HCT116 (cell line): ENCODE data around the gene IL20RB. TPM values are rescaled to one million over a fixed set of nuclear protein-coding genes. Genes with fewer than 3 reads are reported as not detected.

Source experiments
- ATAC-seq: fragments of 200-7000 bp; cut with Tn5 transposase; 2 replicates; pipeline ENCODE4 v1.9.1; 2020; ENCODE audit warnings: mild to moderate bottlenecking, moderate library complexity
- Bru-seq: library from RNA; stranded (reverse); fragments of 400-500 nt; gene quantifications from one replicate; lab custom pipeline; 2021; lab: Mats Ljungman, UMichigan
- BruChase-seq, 2 experiments: library from RNA; stranded (reverse); fragments of 400-500 nt; gene quantifications; one replicate each; lab custom pipeline; 2021; lab: Mats Ljungman, UMichigan
- BruUV-seq: library from RNA; stranded (reverse); fragments of 400-500 nt; replicated peaks from 2 replicates; lab custom pipeline; 2021; lab: Mats Ljungman, UMichigan
- CTCF ChIA-PET: fragments of 300-600 bp; sonication (Branson Sonifier 250); formaldehyde crosslinking; loops from one replicate; lab custom pipeline; 2021; ENCODE audit warnings: antibody characterized with exemption; lab: Charles Lee
- POLR2A ChIA-PET: fragments of 300-600, 350-600 bp; sonication (Branson Sonifier 250); formaldehyde crosslinking; loops from one replicate; lab custom pipeline; 2021; ENCODE audit warnings: antibody characterized with exemption; lab: Charles Lee
- RAD21 ChIA-PET, 2 experiments: fragments of 300-600 bp; sonication (Branson Sonifier 250); formaldehyde crosslinking; loops; one replicate each; lab custom pipeline; 2023; ENCODE audit warnings: low total read pairs in 2 of 2; ENCODE audit not compliant: uncharacterized antibody in 2 of 2, unreplicated experiment in 2 of 2, low non-redundant PET in 1 of 2; lab: Charles Lee
- DNase-seq: peaks from one replicate; pipeline ENCODE4 v3.0.0-alpha.2; 2010; ENCODE audit warnings: low read depth, low spot score
- H2AFZ ChIP-seq: fragments of 200-600 bp; shearing (Covaris generic), sonication (generic); 2 replicates; pipeline ENCODE4 v1.6.1; 2017; ENCODE audit warnings: low read depth, mixed run types, mixed read lengths, antibody characterized with exemption, low read length; ENCODE audit not compliant: poor library complexity, severe bottlenecking
- H3K27ac ChIP-seq: 2 replicates; pipeline ENCODE4 v1.5.1; 2012; ENCODE audit warnings: low read depth, low read length
- H3K27me3 ChIP-seq: fragments of 200-600 bp; sonication (generic); 2 replicates; pipeline ENCODE4 v1.6.1; 2016; ENCODE audit warnings: mixed run types, low read length, mixed read lengths; ENCODE audit not compliant: insufficient read depth
- H3K36me3 ChIP-seq, 2 experiments: fragments of 200-500 bp in 1 of 2; fragments of 200-600 bp in 1 of 2; sonication (Bioruptor generic) in 1 of 2; sonication (generic) in 1 of 2; 2 replicates each; pipeline versions ENCODE4 v1.5.1 to v1.6.1; 2014 to 2016; ENCODE audit warnings: low read length in 2 of 2, inconsistent platforms in 1 of 2, mixed read lengths in 1 of 2, mixed run types in 1 of 2; ENCODE audit not compliant: insufficient read depth in 2 of 2, control insufficient read depth in 1 of 2
- H3K4me1 ChIP-seq, 2 experiments: fragments of 200-600 bp in 1 of 2; sonication (generic) in 1 of 2; 2 replicates each; pipeline versions ENCODE4 v1.5.1 to v1.6.1; 2012 to 2017; ENCODE audit warnings: low read length in 2 of 2, inconsistent platforms in 1 of 2, mild to moderate bottlenecking in 1 of 2, mixed read lengths in 1 of 2, mixed run types in 1 of 2, moderate library complexity in 1 of 2; ENCODE audit not compliant: insufficient read depth in 2 of 2, control insufficient read depth in 1 of 2
- H3K4me2 ChIP-seq: fragments of 200-600 bp; sonication (generic); 2 replicates; pipeline ENCODE4 v1.6.1; 2017; ENCODE audit warnings: mixed run types, low read length, mixed read lengths
- H3K4me3 ChIP-seq, 2 experiments: fragments of 200-600 bp in 1 of 2; sonication (generic) in 1 of 2; replicated peaks in 1 of 2; 2 replicates each; pipeline ENCODE4 v1.5.1; 2011 to 2016; ENCODE audit warnings: low read length in 2 of 2, control low read depth in 1 of 2, low read depth in 1 of 2, mild to moderate bottlenecking in 1 of 2, mixed read lengths in 1 of 2, mixed run types in 1 of 2
- H3K79me2 ChIP-seq: fragments of 200-600 bp; sonication (generic); 2 replicates; pipeline ENCODE4 v1.6.1; 2017; ENCODE audit warnings: mild to moderate bottlenecking, mixed run types, low read length, moderate library complexity, mixed read lengths; ENCODE audit not compliant: insufficient read depth
- H3K9ac ChIP-seq: fragments of 200-600 bp; sonication (generic); 2 replicates; pipeline ENCODE4 v1.6.1; 2016; ENCODE audit warnings: low read length, mixed read lengths
- H3K9me2 ChIP-seq: fragments of 200-600 bp; sonication (generic), shearing (Covaris generic); 2 replicates; pipeline ENCODE4 v1.6.1; 2017; ENCODE audit warnings: mixed run types, mild to moderate bottlenecking, moderate library complexity; ENCODE audit not compliant: insufficient read depth
- H3K9me3 ChIP-seq, 2 experiments: fragments of 200-500 bp in 1 of 2; fragments of 200-600 bp in 1 of 2; sonication (Bioruptor generic) in 1 of 2; sonication (generic) in 1 of 2; 2 replicates each; pipeline ENCODE4 v1.6.1; 2014 to 2017; ENCODE audit warnings: low read length in 2 of 2, mixed read lengths in 2 of 2, inconsistent platforms in 1 of 2, low read depth in 1 of 2, mild to moderate bottlenecking in 1 of 2, mixed run types in 1 of 2, moderate library complexity in 1 of 2; ENCODE audit not compliant: control insufficient read depth in 1 of 2, insufficient read depth in 1 of 2
- H4K20me1 ChIP-seq: fragments of 200-600 bp; sonication (generic), shearing (Covaris generic); 2 replicates; pipeline ENCODE4 v1.6.1; 2017; ENCODE audit warnings: mixed run types, mild to moderate bottlenecking, moderate library complexity; ENCODE audit not compliant: insufficient read depth
- CEBPB ChIP-seq: IDR thresholded peaks from 2 replicates; pipeline ENCODE4 v1.6.1; 2012; ENCODE audit warnings: low read depth
- EGR1 ChIP-seq: IDR thresholded peaks from 2 replicates; pipeline ENCODE4 v1.6.1; 2012; ENCODE audit warnings: low read depth
- JUND ChIP-seq: IDR thresholded peaks from 2 replicates; pipeline ENCODE4 v1.6.1; 2012
- POLR2A ChIP-seq: IDR thresholded peaks from 2 replicates; pipeline ENCODE4 v1.7.0; 2011; ENCODE audit warnings: borderline replicate concordance; ENCODE audit not compliant: insufficient read depth, insufficient read length; ENCODE audit errors: extremely low read depth
- POLR2AphosphoS5 ChIP-seq: IDR thresholded peaks from 2 replicates; pipeline ENCODE4 v1.6.1; 2011; ENCODE audit warnings: mild to moderate bottlenecking, low read depth, low read length, moderate library complexity
- RAD21 ChIP-seq: IDR thresholded peaks from 2 replicates; pipeline ENCODE4 v1.6.1; 2012; ENCODE audit warnings: low read depth, mild to moderate bottlenecking
- SP1 ChIP-seq: IDR thresholded peaks from 2 replicates; pipeline ENCODE4 v1.6.1; 2012; ENCODE audit warnings: low read depth
- intact Hi-C: fragments of 100-400 bp; cut with micrococcal nuclease; formaldehyde crosslinking; loops from 2 replicates; pipeline ENCODE4 v1.10.0; 2022
- long read RNA-seq: library from polyadenylated mRNA; unstranded; transcript quantifications from one replicate; pipeline ENCODE4 v2.0.0, GENCODE V29; 2021; ENCODE audit not compliant: unreplicated experiment
- polyA plus RNA-seq: library from polyadenylated mRNA; unstranded; fragments of >200 nt; gene quantifications from 2 replicates; pipeline ENCODE4 v1.2.1, GENCODE V29; 2012; ENCODE audit warnings: missing spikeins
- total RNA-seq: library from RNA; stranded (reverse); gene quantifications from one replicate; pipeline ENCODE4 v1.2.1, GENCODE V29; 2021; ENCODE audit not compliant: unreplicated experiment
- TF ChIP-seq, protein P1 (sequence below): IDR thresholded peaks from 2 replicates; pipeline ENCODE4 v1.6.1; 2012
- TF ChIP-seq, protein P2 (sequence below), 3 experiments: fragments of 200-600 bp in 1 of 3; sonication (generic) in 1 of 3; IDR thresholded peaks in 2 of 3; conservative IDR thresholded peaks in 1 of 3; 2 replicates each; pipeline ENCODE4 v1.5.1; 2012 to 2017; ENCODE audit warnings: low read depth in 2 of 3, low read length in 2 of 3, antibody characterized with exemption in 1 of 3, borderline replicate concordance in 1 of 3, control low read depth in 1 of 3, mild to moderate bottlenecking in 1 of 3, mixed read lengths in 1 of 3, mixed run types in 1 of 3, moderate library complexity in 1 of 3; ENCODE audit not compliant: insufficient read depth in 1 of 3
- TF ChIP-seq, protein P3 (sequence below): IDR thresholded peaks from 2 replicates; pipeline ENCODE4 v1.6.1; 2012
- TF ChIP-seq, protein P4 (sequence below): IDR thresholded peaks from 2 replicates; pipeline ENCODE4 v1.6.1; 2011; ENCODE audit warnings: mild to moderate bottlenecking, low read length, moderate library complexity; ENCODE audit not compliant: insufficient replicate concordance; ENCODE audit errors: extremely low read depth

Gene IL20RB, protein sequence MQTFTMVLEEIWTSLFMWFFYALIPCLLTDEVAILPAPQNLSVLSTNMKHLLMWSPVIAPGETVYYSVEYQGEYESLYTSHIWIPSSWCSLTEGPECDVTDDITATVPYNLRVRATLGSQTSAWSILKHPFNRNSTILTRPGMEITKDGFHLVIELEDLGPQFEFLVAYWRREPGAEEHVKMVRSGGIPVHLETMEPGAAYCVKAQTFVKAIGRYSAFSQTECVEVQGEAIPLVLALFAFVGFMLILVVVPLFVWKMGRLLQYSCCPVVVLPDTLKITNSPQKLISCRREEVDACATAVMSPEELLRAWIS
- total RNA-seq, result 6.1 TPM
- 14.6 and 15.6 TPM in 2 replicates for polyA plus RNA-seq
- Bru-seq, nascent RNA, result percentile 85 among the genes with signal in this experiment
- percentile 85 among the genes with signal in this experiment for BruChase-seq, experiment 1, labeled RNA remaining after a 6-hour chase
- BruChase-seq, experiment 2, labeled RNA remaining after a 2-hour chase, result percentile 85 among the genes with signal in this experiment
- long read RNA-seq, partial matches to known transcripts, result 2 of 7 reads
- long read RNA-seq, other reads (novel, unspliced or antisense), result 3 of 7 reads

DNA sequence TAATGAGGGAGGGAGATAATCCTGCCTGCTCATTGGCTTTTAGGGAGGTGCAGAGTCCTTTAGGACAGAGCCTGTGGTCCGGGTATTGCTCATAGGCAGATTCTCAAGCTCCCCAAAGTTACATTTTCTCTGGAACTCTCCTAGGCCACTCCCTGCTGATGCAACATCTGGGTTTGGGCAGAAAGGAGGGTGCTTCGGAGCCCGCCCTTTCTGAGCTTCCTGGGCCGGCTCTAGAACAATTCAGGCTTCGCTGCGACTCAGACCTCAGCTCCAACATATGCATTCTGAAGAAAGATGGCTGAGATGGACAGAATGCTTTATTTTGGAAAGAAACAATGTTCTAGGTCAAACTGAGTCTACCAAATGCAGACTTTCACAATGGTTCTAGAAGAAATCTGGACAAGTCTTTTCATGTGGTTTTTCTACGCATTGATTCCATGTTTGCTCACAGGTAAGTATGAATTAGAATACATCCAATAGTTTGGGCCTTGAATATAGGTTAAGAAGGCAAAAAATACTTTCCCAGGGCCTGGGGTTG, at the start of gene IL20RB:
Gene IL20RB (plus strand): TSS at position 233 of the 538 bp plus-strand sequence. CDS start 131 bp downstream, at position 364.
- Histone ChIP-seq H3K4me2 (peak within 1 kb of the TSS; percentile 8; the same call in 1 of the 2 replicates), H3K27me3 (no peaks in the 10 kb centered on the region), H3K9me3 (no peaks in the 10 kb centered on the region), H3K36me3 (no peaks in the 10 kb centered on the region), H4K20me1 (no peaks in the 10 kb centered on the region), H3K79me2 (no peaks in the 10 kb centered on the region), H3K4me3 (peak within 1 kb of the TSS in 1 of 2 experiments; percentile 24; a peak in 2 of 4 replicates), H2AFZ (no peak within 1 kb of the TSS), H3K9me2 (no peaks in the 10 kb centered on the region), H3K27ac (no peak within 1 kb of the TSS), H3K4me1 (peaks cover 46 to 71% of the 10 kb centered on the region in 2 experiments), H3K9ac (no peak within 1 kb of the TSS)
- TF ChIP-seq, protein P1, sequence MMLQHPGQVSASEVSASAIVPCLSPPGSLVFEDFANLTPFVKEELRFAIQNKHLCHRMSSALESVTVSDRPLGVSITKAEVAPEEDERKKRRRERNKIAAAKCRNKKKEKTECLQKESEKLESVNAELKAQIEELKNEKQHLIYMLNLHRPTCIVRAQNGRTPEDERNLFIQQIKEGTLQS, result peak; percentile 74
- TF ChIP-seq RAD21 (no peak; the same call in 1 of the 2 replicates), CEBPB (peak; percentile 90), POLR2AphosphoS5 (peak; percentile 59), POLR2A (no peak), EGR1 (no peak), JUND (peak; percentile 21; the same call in 1 of the 2 replicates), SP1 (peak; percentile 43)
- TF ChIP-seq, protein P2, sequence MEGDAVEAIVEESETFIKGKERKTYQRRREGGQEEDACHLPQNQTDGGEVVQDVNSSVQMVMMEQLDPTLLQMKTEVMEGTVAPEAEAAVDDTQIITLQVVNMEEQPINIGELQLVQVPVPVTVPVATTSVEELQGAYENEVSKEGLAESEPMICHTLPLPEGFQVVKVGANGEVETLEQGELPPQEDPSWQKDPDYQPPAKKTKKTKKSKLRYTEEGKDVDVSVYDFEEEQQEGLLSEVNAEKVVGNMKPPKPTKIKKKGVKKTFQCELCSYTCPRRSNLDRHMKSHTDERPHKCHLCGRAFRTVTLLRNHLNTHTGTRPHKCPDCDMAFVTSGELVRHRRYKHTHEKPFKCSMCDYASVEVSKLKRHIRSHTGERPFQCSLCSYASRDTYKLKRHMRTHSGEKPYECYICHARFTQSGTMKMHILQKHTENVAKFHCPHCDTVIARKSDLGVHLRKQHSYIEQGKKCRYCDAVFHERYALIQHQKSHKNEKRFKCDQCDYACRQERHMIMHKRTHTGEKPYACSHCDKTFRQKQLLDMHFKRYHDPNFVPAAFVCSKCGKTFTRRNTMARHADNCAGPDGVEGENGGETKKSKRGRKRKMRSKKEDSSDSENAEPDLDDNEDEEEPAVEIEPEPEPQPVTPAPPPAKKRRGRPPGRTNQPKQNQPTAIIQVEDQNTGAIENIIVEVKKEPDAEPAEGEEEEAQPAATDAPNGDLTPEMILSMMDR (IDR thresholded peaks at IDR 0.05 in 2 of 3, conservative IDR thresholded peaks at IDR 0.05 in 1 of 3; ENCODE audit: borderline replicate concordance in 1 of 3, insufficient read depth in 1 of 3, low read depth in 2 of 3, low read length in 2 of 3), result no peak
- TF ChIP-seq, protein P3, sequence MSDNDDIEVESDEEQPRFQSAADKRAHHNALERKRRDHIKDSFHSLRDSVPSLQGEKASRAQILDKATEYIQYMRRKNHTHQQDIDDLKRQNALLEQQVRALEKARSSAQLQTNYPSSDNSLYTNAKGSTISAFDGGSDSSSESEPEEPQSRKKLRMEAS, result 0 out of 2 replicates have a peak, but pooled peaks have one; percentile 7
- TF ChIP-seq, protein P4, sequence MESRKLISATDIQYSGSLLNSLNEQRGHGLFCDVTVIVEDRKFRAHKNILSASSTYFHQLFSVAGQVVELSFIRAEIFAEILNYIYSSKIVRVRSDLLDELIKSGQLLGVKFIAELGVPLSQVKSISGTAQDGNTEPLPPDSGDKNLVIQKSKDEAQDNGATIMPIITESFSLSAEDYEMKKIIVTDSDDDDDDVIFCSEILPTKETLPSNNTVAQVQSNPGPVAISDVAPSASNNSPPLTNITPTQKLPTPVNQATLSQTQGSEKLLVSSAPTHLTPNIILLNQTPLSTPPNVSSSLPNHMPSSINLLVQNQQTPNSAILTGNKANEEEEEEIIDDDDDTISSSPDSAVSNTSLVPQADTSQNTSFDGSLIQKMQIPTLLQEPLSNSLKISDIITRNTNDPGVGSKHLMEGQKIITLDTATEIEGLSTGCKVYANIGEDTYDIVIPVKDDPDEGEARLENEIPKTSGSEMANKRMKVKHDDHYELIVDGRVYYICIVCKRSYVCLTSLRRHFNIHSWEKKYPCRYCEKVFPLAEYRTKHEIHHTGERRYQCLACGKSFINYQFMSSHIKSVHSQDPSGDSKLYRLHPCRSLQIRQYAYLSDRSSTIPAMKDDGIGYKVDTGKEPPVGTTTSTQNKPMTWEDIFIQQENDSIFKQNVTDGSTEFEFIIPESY, result no peak
- ATAC-seq (no peak), DNase-seq (peak; percentile 62)
- CTCF ChIA-PET, result interaction anchor here (1.1 to 2.7 kb wide), 4 partner anchors 56 to 883 kb away, joined by 3 to 9 read pairs (median 5); partner anchors contain the start of gene STAG1
- intact Hi-C loops, result loop anchor here (5.0 kb wide), 1 partner anchor 96 kb away; the partner anchor contains the start of gene NCK1
- RAD21 ChIA-PET, result no interaction called here
- POLR2A ChIA-PET, result interaction anchor here (0.9 to 1.1 kb wide), 2 partner anchors 96 to 205 kb away, joined by 4 to 8 read pairs; partner anchors contain the start of genes NCK1 and STAG1
- no TSS peak for BruUV-seq
